Neural cell (in vitro differentiated cells): ENCODE data around the gene CRLF1. TPM values are rescaled to one million over a fixed set of nuclear protein-coding genes. Genes with fewer than 3 reads are reported as not detected.

ENCODE experiments used
- H2AFZ ChIP-seq: fragments of 200-600, 300-800 bp; sonication (generic), shearing (Covaris generic); 2 replicates; pipeline ENCODE4 v1.6.0; 2014; ENCODE audit warnings: low read depth, mild to moderate bottlenecking, antibody characterized with exemption, low read length, moderate library complexity
- H3F3A ChIP-seq: fragments of 200-600 bp; shearing (Covaris generic); 2 replicates; pipeline ENCODE4 v1.6.1; 2016; ENCODE audit warnings: mild to moderate bottlenecking, moderate library complexity, mixed read lengths, antibody characterized with exemption, low read length; ENCODE audit not compliant: insufficient read depth, poor library complexity, severe bottlenecking
- H3K27ac ChIP-seq: fragments of 200-600, 300-800 bp; sonication (generic), shearing (Covaris generic); 2 replicates; pipeline ENCODE4 v1.5.1; 2014; ENCODE audit warnings: mild to moderate bottlenecking, low read length, moderate library complexity
- H3K27me3 ChIP-seq: fragments of 300-800, 200-600 bp; sonication (generic), shearing (Covaris generic); 2 replicates; pipeline ENCODE4 v1.6.0; 2014; ENCODE audit warnings: mild to moderate bottlenecking, low read depth, low read length, moderate library complexity; ENCODE audit not compliant: insufficient read depth
- H3K36me3 ChIP-seq: fragments of 300-800, 200-600 bp; sonication (generic), shearing (Covaris generic); 2 replicates; pipeline ENCODE4 v1.5.1; 2014; ENCODE audit warnings: mild to moderate bottlenecking, antibody characterized with exemption, low read length, moderate library complexity; ENCODE audit not compliant: insufficient read depth
- H3K4me2 ChIP-seq: fragments of 300-800, 200-600 bp; sonication (generic), shearing (Covaris generic); 2 replicates; pipeline ENCODE4 v1.6.0; 2014; ENCODE audit warnings: mild to moderate bottlenecking, low read length
- H3K4me3 ChIP-seq: fragments of 300-800, 200-600 bp; sonication (generic), shearing (Covaris generic); 2 replicates; pipeline ENCODE4 v1.5.1; 2014; ENCODE audit warnings: mild to moderate bottlenecking, low read length, moderate library complexity
- H3K79me2 ChIP-seq: fragments of 200-600 bp; shearing (Covaris generic); replicated peaks from 2 replicates; pipeline ENCODE4 v1.6.0; 2014; ENCODE audit warnings: mild to moderate bottlenecking, low read length, moderate library complexity; ENCODE audit not compliant: insufficient read depth
- H3K9ac ChIP-seq: fragments of 300-800, 200-600 bp; sonication (generic), shearing (Covaris generic); 2 replicates; pipeline ENCODE4 v1.6.1; 2016; ENCODE audit warnings: mild to moderate bottlenecking, low read length, mixed read lengths
- H3K9me2 ChIP-seq: fragments of 200-600 bp; shearing (Covaris generic); 2 replicates; pipeline ENCODE4 v1.6.1; 2016; ENCODE audit warnings: mild to moderate bottlenecking, low read length, mixed read lengths; ENCODE audit not compliant: insufficient read depth
- H3K9me3 ChIP-seq: fragments of 200-600, 300-800 bp; sonication (generic), shearing (Covaris generic); 2 replicates; pipeline ENCODE4 v1.6.1; 2016; ENCODE audit warnings: mild to moderate bottlenecking, mixed run types, low read length, moderate library complexity, mixed read lengths
- H4K20me1 ChIP-seq: fragments of 200-600 bp; shearing (Covaris generic); 2 replicates; pipeline ENCODE4 v1.6.1; 2016; ENCODE audit warnings: mild to moderate bottlenecking, mixed run types; ENCODE audit not compliant: insufficient read depth
- CTCF ChIP-seq: fragments of 450-650 bp; IDR thresholded peaks from 2 replicates; pipeline ENCODE4 v1.5.1; 2014; ENCODE audit warnings: antibody characterized with exemption, mild to moderate bottlenecking, moderate library complexity; ENCODE audit not compliant: poor library complexity, severe bottlenecking
- EP300 ChIP-seq: fragments of 450-650 bp; conservative IDR thresholded peaks from 2 replicates; pipeline ENCODE4 v1.6.1; 2014; ENCODE audit warnings: antibody characterized with exemption, mild to moderate bottlenecking, moderate library complexity; ENCODE audit not compliant: poor library complexity, severe bottlenecking
- EZH2 ChIP-seq: fragments of 200-600, 300-800 bp; shearing (Covaris generic), sonication (generic); IDR thresholded peaks from 2 replicates; pipeline ENCODE4 v1.6.1; 2014; ENCODE audit warnings: antibody characterized with exemption, low read length, borderline replicate concordance, mild to moderate bottlenecking; ENCODE audit not compliant: insufficient read depth, poor library complexity, severe bottlenecking
- MXI1 ChIP-seq: fragments of 450-650 bp; conservative IDR thresholded peaks from 2 replicates; pipeline ENCODE4 v1.6.1; 2014; ENCODE audit warnings: antibody characterized with exemption, mild to moderate bottlenecking; ENCODE audit not compliant: poor library complexity, severe bottlenecking
- POLR2AphosphoS5 ChIP-seq: IDR thresholded peaks from 2 replicates; pipeline ENCODE4 v1.6.1; 2012
- RAD21 ChIP-seq: fragments of 450-650 bp; conservative IDR thresholded peaks from 2 replicates; pipeline ENCODE4 v1.6.1; 2014; ENCODE audit warnings: antibody characterized with exemption, mild to moderate bottlenecking, moderate library complexity
- REST ChIP-seq: IDR thresholded peaks from 2 replicates; pipeline ENCODE4 v1.6.1; 2012; ENCODE audit warnings: borderline replicate concordance
- SMC3 ChIP-seq: fragments of 450-650 bp; conservative IDR thresholded peaks from 2 replicates; pipeline ENCODE4 v1.6.1; 2014; ENCODE audit warnings: antibody characterized with exemption, mild to moderate bottlenecking, moderate library complexity; ENCODE audit not compliant: poor library complexity
- TAF1 ChIP-seq: IDR thresholded peaks from 2 replicates; pipeline ENCODE4 v1.6.1; 2012; ENCODE audit warnings: low read depth
- polyA plus RNA-seq: library from polyadenylated mRNA; depleted of rRNA; stranded (reverse); fragments of >200 nt; gene quantifications from 2 replicates; pipeline ENCODE4 v1.2.3, GENCODE V29; 2014

Gene CRLF1
- polyA plus RNA-seq, 1 donor from 2014 or later = 14.2 TPM

GRCh38 chr19:18587561-18587960 is 19.0 kb downstream of the CRLF1 start:
- Histone ChIP-seq H2AFZ (no peak overlapping the region), H3K9me2 (no peaks in the 10 kb centered on the region), H3K36me3 (no peaks in the 10 kb centered on the region), H3K27ac (no peak overlapping the region), H3K27me3 (no peaks in the 10 kb centered on the region), H3K9me3 (no peaks in the 10 kb centered on the region), H3K4me3 (no peak overlapping the region), H3F3A (no peaks in the 10 kb centered on the region), H3K9ac (no peak overlapping the region), H4K20me1 (no peaks in the 10 kb centered on the region), H3K79me2 (no peaks in the 10 kb centered on the region), H3K4me2 (no peak overlapping the region)
- TF ChIP-seq POLR2AphosphoS5 (no peak), REST (no peak), SMC3 (no peak), EZH2 (no peak), TAF1 (no peak), MXI1 (no peak), RAD21 (no peak), CTCF (no peak)

- Histone ChIP-seq H3K9me2 (no peaks in the 10 kb centered on the region), H3K36me3 (no peaks in the 10 kb centered on the region), H3K4me2 (no peak overlapping the region), H3K27ac (no peak overlapping the region), H3K27me3 (no peaks in the 10 kb centered on the region), H3K4me3 (no peak overlapping the region), H3K9me3 (no peaks in the 10 kb centered on the region), H3F3A (no peaks in the 10 kb centered on the region), H3K9ac (no peak overlapping the region), H3K79me2 (no peaks in the 10 kb centered on the region), H2AFZ (no peak overlapping the region), H4K20me1 (no peaks in the 10 kb centered on the region)
- TF ChIP-seq REST (no peak), SMC3 (no peak), TAF1 (no peak), MXI1 (no peak), RAD21 (no peak), CTCF (no peak), EZH2 (no peak), POLR2AphosphoS5 (no peak), EP300 (no peak)
Measured at GRCh38 chr19:18586306-18586705, 20.3 kb downstream of the CRLF1 start.
